ES-I3 (cell line): ENCODE results near the gene CYTH4.
"Not testable (repeated sequence)": the region's sequence is repeated elsewhere in the genome, so short reads cannot be mapped to it uniquely, and the experiment has no call there.

Experiments used
- H3K36me3 ChIP-seq: 2 replicates; pipeline ENCODE4 v1.6.1; 2013; ENCODE audit warnings: mild to moderate bottlenecking, low read length, control low read depth, moderate library complexity; ENCODE audit not compliant: insufficient read depth
- H3K4me1 ChIP-seq: 2 replicates; pipeline ENCODE4 v1.6.1; 2013; ENCODE audit warnings: mild to moderate bottlenecking, control low read depth, low read length; ENCODE audit not compliant: insufficient read depth
- H3K9ac ChIP-seq: 2 replicates; pipeline ENCODE4 v1.6.1; 2013; ENCODE audit warnings: low read depth, mild to moderate bottlenecking, low read length, moderate library complexity
- H3K9me3 ChIP-seq: 2 replicates; pipeline ENCODE4 v1.6.1; 2013; ENCODE audit warnings: mild to moderate bottlenecking, low read length, moderate library complexity; ENCODE audit not compliant: control insufficient read depth, insufficient read depth

CYTH4 gene

DNA sequence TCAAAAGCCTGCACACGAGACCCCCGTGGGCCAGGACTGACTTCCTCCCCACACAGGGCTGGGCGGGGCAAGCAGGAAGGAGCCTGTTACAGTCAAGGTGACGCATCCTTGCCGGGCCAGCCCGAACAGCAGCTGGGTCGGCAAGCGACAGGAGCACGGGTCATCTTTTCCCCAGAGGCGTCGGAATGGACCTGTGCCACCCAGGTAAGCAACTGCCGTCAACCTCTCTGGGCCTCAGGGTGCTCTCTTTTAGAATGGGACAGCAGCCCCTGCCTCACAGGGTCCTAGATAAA lies at the start of gene CYTH4:
CYTH4 (plus strand) TSS at position 124 of the 293 bp plus-strand sequence; CDS start at position 186, 62 bp downstream.
- H3K36me3 ChIP-seq = no peaks in the 10 kb centered on the region
- H3K9me3 ChIP-seq = no peaks in the 10 kb centered on the region
- peaks cover 22% of the 10 kb centered on the region for H3K4me1 ChIP-seq
- no peak within 1 kb of the TSS for H3K9ac ChIP-seq

DNA sequence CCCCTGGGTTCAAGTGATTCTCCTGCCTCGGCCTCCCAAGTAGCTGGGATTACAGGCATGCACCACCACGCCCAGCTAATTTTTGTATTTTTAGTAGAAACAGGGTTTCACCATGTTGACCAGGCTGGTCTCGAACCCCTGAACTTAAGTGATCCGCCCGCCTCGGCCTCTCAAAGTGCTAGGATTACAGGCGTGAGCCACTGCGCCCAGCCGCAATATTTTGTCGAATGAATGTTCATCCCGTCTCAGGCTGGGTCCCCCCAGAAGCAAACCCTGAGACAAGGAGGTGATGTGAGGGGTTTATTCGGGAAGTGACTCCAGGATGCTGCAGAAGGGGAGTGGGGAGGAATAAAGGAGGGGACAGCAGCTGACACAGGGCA lies 48.9 kb upstream of the CYTH4 start:
- H3K9ac ChIP-seq, H3K9me3 ChIP-seq, H3K4me1 ChIP-seq: not testable (repeated sequence)

DNA sequence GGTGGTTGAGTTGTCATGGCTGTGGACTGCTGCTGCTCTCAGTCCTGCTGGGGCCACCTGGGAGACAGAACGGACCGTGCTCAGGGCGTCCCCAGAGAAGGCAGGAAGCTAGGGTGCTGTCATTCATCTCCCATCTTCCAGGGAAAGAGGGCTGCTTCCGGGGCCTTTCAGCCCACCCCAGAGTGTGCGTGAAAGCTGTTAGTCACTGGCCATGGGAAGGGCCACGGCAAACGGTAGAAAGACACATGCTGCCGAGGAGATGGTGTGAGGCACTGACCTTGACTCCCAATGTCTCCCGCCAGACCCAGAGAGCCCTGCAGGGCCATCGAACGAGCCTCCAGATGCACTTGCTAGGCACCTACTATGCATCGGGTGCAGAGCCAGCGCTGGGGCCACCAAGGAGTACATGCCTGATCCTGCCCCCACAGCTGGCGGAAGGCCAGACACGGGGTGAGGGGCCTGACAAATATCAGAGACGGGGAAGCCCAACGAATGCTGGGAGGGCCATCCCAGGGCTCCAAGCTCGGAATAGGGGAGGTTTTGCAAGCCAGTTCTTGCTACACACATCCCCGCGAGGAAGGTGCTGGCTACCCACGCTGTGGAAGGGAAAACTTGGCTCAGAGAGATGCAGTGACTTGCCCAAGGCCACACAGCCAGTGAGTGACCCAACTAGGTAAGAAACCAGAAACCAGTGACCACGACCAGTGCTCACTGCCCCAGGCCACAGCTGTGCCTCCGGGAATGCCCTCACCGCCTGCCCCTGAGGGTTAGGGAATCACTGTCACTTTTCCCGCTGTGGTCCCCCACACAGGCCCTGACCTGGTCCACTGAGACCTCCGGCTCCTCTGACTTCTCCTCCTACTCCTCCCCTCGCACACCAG lies 48.3 kb upstream of the CYTH4 start:
- H3K4me1 ChIP-seq = peaks cover 5% of the 10 kb centered on the region; the same call in 1 of the 2 replicates
- no peaks in the 10 kb centered on the region for H3K9me3 ChIP-seq
- H3K36me3 ChIP-seq = no peaks in the 10 kb centered on the region
- H3K9ac ChIP-seq = no peak overlapping the region

More for the DNA sequence above, 48.9 kb upstream of the CYTH4 start:
- H3K36me3 ChIP-seq = not testable (repeated sequence)

DNA sequence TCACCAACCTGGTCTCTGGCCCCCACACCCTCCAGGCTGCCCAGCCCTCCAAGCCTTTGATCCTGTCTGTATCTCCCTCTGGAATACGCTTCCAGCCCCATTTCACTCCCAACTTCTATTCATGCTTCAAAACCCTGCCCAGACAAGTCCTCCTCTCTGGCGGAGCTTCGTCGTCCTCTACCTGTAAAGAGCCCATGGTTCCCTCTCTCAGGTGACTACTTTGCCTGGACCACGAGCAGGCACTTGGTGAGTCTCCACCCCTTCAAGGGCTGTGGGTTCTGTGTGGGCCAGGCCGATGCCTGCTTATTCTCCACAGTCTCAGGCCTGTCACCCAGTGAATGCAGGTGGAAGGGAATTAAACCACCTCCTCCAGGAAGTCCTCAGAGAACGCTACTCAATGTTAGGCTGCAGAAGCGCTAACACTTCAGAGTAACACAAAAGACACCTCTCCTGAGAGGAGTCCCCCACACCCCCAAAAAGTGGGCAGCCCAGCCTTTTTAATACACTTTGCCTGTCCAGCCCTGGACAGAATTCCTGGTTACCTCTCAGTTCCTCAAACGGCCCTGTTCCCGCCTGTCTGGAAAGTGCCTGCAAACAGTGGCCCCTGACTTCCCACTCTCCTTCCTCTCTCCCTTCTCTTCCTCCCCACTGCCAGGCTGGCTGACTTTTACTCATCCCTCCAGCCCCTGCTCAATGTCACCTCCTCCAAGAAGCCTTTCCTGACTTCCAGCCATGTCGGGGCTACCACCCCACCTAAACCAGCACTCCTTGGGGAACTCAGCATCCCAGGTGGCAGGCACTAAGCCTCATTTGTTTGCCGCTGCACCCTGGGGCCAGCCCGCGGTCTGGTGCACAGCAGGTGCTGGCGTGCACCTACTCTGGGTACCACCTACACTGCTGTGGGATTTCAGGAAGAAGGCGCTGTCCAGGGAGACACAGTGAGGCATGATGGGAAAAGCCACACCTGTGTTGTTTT lies 47.3 kb upstream of the CYTH4 start:
- Histone ChIP-seq H3K36me3 (no peaks in the 10 kb centered on the region), H3K9me3 (no peaks in the 10 kb centered on the region), H3K9ac (no peak overlapping the region), H3K4me1 (peaks cover 5% of the 10 kb centered on the region; the same call in 1 of the 2 replicates)

DNA sequence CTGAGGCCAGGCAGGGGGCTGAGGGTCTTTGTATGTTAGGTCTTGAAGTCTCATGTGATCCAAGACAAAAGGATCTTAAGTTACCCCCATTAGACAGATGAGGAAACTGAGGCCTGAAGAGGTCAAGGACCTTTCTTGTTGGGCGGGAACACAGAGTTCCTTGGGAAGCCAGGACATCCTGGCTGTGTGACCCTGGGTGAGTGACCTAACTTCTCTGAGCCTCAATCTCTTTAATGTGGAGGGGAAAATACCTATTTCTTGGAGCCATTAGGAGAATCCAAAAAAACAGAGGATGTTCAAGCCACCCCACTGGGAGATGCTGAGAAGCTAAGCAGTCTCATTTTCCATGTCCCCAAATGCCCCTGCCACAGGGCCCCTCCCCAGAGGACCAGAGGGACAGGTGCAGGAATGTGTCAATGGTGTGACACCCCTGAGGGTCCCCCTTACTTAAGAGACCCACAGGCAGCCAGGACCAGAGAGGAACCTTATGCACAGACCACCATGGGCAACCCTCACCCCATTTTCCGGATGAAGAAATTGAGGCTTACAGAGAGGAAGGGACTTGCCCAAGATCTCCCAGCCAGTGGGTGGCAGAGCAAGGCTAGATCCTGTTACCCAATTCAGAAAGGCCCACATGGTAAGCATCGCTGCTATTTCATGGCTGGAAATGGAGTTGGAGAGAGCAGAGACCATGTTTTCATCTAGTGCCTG lies 46.3 kb upstream of the CYTH4 start:
- Histone ChIP-seq H3K4me1 (no peaks in the 10 kb centered on the region), H3K36me3 (no peaks in the 10 kb centered on the region), H3K9me3 (no peaks in the 10 kb centered on the region), H3K9ac (no peak overlapping the region)

DNA sequence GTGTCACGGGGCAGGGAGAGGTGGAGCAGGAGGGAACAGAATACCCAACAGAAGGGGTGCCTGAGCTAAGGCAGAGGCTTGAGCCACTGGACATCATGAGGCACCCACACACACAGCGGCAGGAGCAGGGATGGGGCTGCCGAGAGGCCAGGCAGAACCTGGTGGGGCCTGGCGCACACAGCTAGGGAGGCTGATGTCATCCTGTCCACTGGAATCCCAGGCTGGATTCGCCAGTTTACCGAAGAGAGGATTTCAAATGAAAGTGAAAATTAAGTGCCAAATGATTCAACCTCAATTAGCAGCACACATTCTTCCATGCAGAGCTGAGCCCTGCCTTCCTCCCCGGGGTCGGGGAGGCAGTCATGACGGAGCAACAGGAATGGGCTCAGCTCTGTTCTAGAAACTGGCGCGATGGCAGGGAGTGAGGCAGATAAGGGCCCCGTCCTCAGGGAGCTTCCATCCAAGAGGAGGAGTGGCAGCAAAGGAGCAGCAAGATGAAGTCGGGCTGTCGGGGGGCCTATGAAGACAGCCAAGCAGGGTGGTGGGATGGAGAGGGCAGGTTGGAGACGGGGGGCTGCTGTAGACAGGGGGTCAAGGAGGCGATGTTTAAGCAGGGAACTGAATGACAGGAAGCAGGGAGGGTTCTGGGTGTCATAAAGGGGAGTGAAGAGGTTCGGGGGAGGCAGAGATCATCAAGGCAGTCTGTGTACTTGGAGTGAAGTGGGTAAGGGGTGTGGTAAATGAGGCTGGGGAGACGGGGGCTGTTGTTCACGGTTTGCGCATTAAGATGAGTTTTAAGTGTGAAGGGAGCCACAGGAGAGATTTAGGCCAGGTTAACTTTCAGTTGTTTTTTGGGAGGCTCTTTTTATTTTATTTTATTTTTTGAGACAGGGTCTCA lies 44.7 kb upstream of the CYTH4 start:
- Histone ChIP-seq H3K4me1 (peaks cover 6% of the 10 kb centered on the region; the same call in 1 of the 2 replicates), H3K9ac (no peak overlapping the region), H3K9me3 (no peaks in the 10 kb centered on the region), H3K36me3 (no peaks in the 10 kb centered on the region)

DNA sequence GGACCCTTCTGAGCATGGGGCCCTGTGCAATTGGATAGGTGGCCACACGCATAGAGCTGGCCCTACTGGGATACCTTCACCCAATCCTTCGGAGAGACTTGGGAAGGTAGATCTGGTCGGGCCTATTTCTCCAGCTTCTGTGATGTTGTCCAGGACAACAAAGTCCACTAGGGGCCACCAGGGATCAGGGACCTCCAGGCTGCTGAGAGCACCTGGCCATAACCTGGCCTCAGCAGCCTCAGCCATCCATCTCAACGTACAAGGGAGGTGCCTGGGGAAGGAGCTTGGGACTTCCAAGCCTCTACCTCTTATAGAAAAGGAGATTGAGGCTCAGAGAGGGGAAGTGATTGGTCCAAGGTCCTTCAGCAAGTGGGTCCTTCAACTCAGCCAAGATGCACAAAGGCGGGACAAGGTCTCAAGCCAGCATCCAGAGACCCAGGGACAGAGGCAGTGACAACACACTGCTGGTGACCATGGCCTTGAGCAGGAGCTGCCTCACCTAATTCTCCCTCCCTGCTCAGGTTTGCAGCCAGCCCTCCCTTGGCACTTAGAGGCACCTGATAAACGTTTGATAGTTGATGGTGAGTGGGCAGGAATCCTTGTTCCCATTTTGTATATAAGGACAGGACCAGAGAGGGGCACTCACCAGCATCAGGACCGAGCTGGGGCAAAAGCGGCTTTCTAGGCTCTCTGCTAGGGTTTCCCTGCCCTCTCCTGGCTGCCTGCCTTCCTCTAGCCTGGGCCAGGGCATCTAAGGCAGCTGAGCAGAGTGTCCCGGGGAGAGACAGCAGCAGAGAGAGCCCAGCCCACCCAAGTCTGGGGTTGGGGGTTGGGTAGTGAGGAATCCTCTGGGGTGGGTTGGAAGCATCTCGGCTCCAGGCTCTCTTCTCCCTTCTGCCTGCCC lies 42.7 kb upstream of the CYTH4 start:
- Histone ChIP-seq H3K9me3 (no peaks in the 10 kb centered on the region), H3K9ac (no peak overlapping the region), H3K4me1 (peaks cover 16% of the 10 kb centered on the region; the same call in 1 of the 2 replicates), H3K36me3 (no peaks in the 10 kb centered on the region)

DNA sequence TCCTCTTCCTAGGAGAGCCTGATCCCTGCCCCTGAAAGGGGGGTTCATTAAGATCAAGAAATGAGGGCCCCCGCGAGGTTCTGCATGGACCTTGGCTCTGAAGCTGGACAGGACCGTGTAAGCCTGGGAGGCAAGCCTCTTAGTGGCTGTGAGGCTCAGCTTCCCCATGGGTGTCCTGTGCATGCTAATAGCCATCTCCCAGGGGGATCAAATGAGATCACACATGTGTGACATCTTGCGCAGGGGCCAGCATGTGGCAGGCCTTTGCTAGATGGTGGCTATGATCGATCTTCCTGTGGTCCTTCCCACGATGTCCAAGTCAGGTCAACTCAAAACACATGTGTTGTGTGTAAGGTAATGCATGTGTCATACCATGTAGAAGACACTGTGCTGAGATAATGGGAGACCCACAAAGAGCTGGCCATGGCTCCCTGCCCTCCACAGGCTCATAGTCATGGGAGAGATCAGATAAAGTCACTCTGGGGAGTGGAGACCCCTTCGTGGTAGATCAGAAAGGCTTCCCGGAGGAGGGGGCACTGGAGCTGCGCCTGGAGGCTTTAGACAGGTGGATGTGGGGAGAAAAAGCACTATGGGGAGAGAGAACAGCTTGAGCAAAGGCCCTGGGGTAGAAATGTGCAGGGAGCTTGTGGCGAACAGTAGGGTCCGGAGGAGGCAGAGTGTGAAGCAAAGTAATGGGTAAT lies 41.9 kb upstream of the CYTH4 start:
- Histone ChIP-seq H3K9me3 (no peaks in the 10 kb centered on the region), H3K9ac (no peak overlapping the region), H3K4me1 (peaks cover 19% of the 10 kb centered on the region; the same call in 1 of the 2 replicates), H3K36me3 (no peaks in the 10 kb centered on the region)

DNA sequence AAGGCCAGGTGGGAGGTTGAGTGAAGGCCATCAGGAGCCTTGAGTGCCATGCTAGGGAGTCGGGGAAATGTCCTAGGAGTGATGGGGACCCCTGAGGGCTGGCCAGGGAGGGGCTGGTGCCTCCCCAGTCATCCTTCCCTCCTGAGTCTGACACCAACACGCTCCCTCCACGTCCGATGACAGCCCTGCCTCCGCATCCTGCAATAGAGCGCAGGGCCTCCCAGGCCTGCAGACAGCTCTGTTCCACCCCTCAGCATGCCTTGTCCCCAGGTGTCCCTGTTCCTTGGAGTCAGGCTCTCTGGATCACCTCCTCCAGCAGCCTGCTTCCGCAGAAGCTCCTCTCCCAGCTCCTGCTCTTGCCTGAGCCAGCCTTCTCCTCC lies 41.4 kb upstream of the CYTH4 start:
- Histone ChIP-seq H3K9me3 (no peaks in the 10 kb centered on the region), H3K36me3 (no peaks in the 10 kb centered on the region), H3K4me1 (peaks cover 24% of the 10 kb centered on the region; the same call in 1 of the 2 replicates), H3K9ac (no peak overlapping the region)

- no peaks in the 10 kb centered on the region for H3K36me3 ChIP-seq
- no peak overlapping the region for H3K9ac ChIP-seq
- no peaks in the 10 kb centered on the region for H3K9me3 ChIP-seq
- H3K4me1 ChIP-seq = peaks cover 24% of the 10 kb centered on the region; the same call in 1 of the 2 replicates
These were observed 40.8 kb upstream of the CYTH4 start for GRCh38 chr22:37241351-37242142.

GRCh38 chr22:37242395-37242918 lies 39.9 kb upstream of the CYTH4 start:
- Histone ChIP-seq H3K9ac (no peak overlapping the region), H3K9me3 (no peaks in the 10 kb centered on the region), H3K36me3 (no peaks in the 10 kb centered on the region), H3K4me1 (peaks cover 24% of the 10 kb centered on the region; the same call in 1 of the 2 replicates)
